ENCODE measurements around the gene MYH14. TPM values are rescaled to one million over a fixed set of nuclear protein-coding genes. Genes with fewer than 3 reads are reported as not detected.
"Not testable (repeated sequence)": the region's sequence is repeated elsewhere in the genome, so short reads cannot be mapped to it uniquely, and the experiment has no call there.

The MYH14 gene
- total RNA-seq, 1 experiment from 2014 or later, result not detected

DNA sequence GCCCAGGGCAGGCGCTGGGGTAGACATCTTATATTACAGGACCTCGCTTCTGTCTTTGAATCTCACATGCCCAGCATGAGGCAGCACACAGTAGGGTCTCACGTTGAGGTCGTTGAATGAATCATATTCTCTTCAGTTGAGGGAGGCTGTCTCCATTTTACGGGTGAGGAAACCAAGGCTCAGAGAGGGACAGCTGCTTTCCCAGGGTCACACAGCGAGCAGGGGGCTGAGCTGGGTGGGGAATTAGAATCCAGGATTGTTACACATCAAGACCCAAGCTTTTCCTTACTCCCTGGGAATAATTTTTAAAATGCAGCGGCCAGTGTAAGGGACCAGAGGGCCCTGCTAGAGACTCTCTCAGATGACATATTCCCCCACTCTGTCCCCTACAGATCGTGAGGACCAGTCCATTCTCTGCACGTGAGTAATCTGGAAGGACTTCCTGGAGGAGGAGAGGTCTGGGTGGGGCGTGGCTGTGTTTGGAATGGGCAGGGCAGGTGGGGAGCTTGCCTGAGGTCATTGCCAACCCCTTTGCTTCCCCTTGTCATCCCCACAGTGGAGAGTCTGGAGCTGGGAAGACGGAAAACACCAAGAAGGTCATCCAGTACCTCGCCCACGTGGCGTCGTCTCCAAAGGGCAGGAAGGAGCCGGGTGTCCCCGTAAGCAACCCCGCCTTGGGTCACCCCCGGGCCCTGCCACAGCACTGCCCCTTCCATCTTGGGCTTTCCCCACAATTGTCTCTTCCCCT is 19.4 kb downstream of the MYH14 start:
- intact Hi-C loops (cut with micrococcal nuclease), result no loop called here
- POLR2A ChIA-PET, result no interaction called here

GRCh38 chr19:50223439-50223716 is 20.0 kb downstream of the MYH14 start:
- POLR2A ChIA-PET, result no interaction called here
- Mint-ChIP-seq H3K9me3 (ENCODE audit: unreplicated experiment) (peaks cover 3% of the 10 kb centered on the region), H3K4me1 (ENCODE audit: insufficient read depth, unreplicated experiment) (no peaks in the 10 kb centered on the region), H3K27me3 (ENCODE audit: insufficient read depth, unreplicated experiment) (no peaks in the 10 kb centered on the region), H3K36me3 (ENCODE audit: insufficient read depth, unreplicated experiment) (no peaks in the 10 kb centered on the region), H3K27ac (ENCODE audit: low read depth, unreplicated experiment) (no peak overlapping the region), H3K4me3 (ENCODE audit: unreplicated experiment) (no peak overlapping the region)
- CTCF ChIA-PET, result no interaction called here
- no peak for TF ChIP-seq CTCF (IDR thresholded peaks at IDR 0.05; ENCODE audit: unreplicated experiment)
- no TSS peak for BruUV-seq (replicated peaks)
- DNase-seq (ENCODE audit: unreplicated experiment), result no peak
- intact Hi-C loops (cut with micrococcal nuclease), result no loop called here

More for the DNA sequence above, 19.4 kb downstream of the MYH14 start:
- no peaks in the 10 kb centered on the region for H3K9me3 Mint-ChIP-seq (ENCODE audit: unreplicated experiment)
- H3K36me3 Mint-ChIP-seq (ENCODE audit: insufficient read depth, unreplicated experiment), result no peaks in the 10 kb centered on the region
- H3K4me1 Mint-ChIP-seq (ENCODE audit: insufficient read depth, unreplicated experiment), result no peaks in the 10 kb centered on the region
- H3K27me3 Mint-ChIP-seq (ENCODE audit: insufficient read depth, unreplicated experiment), result no peaks in the 10 kb centered on the region
- H3K4me3 Mint-ChIP-seq (ENCODE audit: unreplicated experiment), result no peak overlapping the region
- no peak for DNase-seq (ENCODE audit: unreplicated experiment)
- CTCF ChIA-PET, result no interaction called here
- H3K27ac Mint-ChIP-seq (ENCODE audit: low read depth, unreplicated experiment), result no peak overlapping the region
- TF ChIP-seq CTCF (IDR thresholded peaks at IDR 0.05; ENCODE audit: unreplicated experiment), result no peak
- no TSS peak for BruUV-seq (replicated peaks)

GRCh38 chr19:50224986-50225747 is 21.7 kb downstream of the MYH14 start:
- Mint-ChIP-seq H3K4me3 (ENCODE audit: unreplicated experiment) (no peak overlapping the region), H3K36me3 (ENCODE audit: insufficient read depth, unreplicated experiment) (no peaks in the 10 kb centered on the region), H3K27ac (ENCODE audit: low read depth, unreplicated experiment) (no peak overlapping the region), H3K9me3 (ENCODE audit: unreplicated experiment) (peaks cover 16% of the 10 kb centered on the region), H3K4me1 (ENCODE audit: insufficient read depth, unreplicated experiment) (no peaks in the 10 kb centered on the region), H3K27me3 (ENCODE audit: insufficient read depth, unreplicated experiment) (no peaks in the 10 kb centered on the region)
- ChIA-PET CTCF (no interaction called here), POLR2A (no interaction called here)
- no TSS peak for BruUV-seq (replicated peaks)
- no peak for TF ChIP-seq CTCF (IDR thresholded peaks at IDR 0.05; ENCODE audit: unreplicated experiment)
- intact Hi-C loops (cut with micrococcal nuclease), result no loop called here
- DNase-seq (ENCODE audit: unreplicated experiment), result no peak

DNA sequence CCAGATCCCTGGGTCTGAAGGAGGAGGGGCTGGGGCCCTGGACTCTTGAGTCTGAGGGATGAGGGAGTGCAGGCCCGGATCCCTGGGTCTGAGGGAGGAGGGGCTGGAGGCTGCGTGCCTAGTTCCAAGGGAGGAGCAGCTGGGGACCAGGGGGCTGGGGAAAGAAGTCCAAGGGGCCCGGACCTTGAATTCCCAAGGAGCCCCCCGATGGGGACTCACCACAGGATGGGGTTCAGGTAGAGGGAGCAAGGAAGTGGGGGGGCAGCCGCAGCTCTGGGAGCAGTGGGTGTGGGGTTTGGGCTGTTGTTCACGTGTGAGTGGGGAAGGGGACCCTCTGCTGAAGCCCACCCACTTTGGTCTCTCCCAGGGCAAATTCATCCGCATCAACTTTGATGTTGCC is 23.1 kb downstream of the MYH14 start:
- Mint-ChIP-seq H3K27ac (ENCODE audit: low read depth, unreplicated experiment) (no peak overlapping the region), H3K9me3 (ENCODE audit: unreplicated experiment) (peaks cover 16% of the 10 kb centered on the region), H3K27me3 (ENCODE audit: insufficient read depth, unreplicated experiment) (no peaks in the 10 kb centered on the region), H3K4me1 (ENCODE audit: insufficient read depth, unreplicated experiment) (no peaks in the 10 kb centered on the region), H3K4me3 (ENCODE audit: unreplicated experiment) (no peak overlapping the region), H3K36me3 (ENCODE audit: insufficient read depth, unreplicated experiment) (no peaks in the 10 kb centered on the region)
- intact Hi-C loops (cut with micrococcal nuclease), result no loop called here
- DNase-seq (ENCODE audit: unreplicated experiment), result no peak
- POLR2A ChIA-PET, result interaction anchor here (0.7 kb wide), 1 partner anchor 330 kb away, joined by 3 read pairs; no protein-coding TSS in a partner anchor
- TF ChIP-seq CTCF (IDR thresholded peaks at IDR 0.05; ENCODE audit: unreplicated experiment), result no peak
- CTCF ChIA-PET, result no interaction called here
- no TSS peak for BruUV-seq (replicated peaks)

- not testable (repeated sequence) for BruUV-seq (replicated peaks); H3K27ac Mint-ChIP-seq (ENCODE audit: low read depth, unreplicated experiment); H3K4me1 Mint-ChIP-seq (ENCODE audit: insufficient read depth, unreplicated experiment)
These were observed 24.7 kb downstream of the MYH14 start for GRCh38 chr19:50228153-50228552.

More at GRCh38 chr19:50228153-50228552, 24.7 kb downstream of the MYH14 start:
- CTCF ChIA-PET; DNase-seq (ENCODE audit: unreplicated experiment); H3K27me3 Mint-ChIP-seq (ENCODE audit: insufficient read depth, unreplicated experiment); H3K4me3 Mint-ChIP-seq (ENCODE audit: unreplicated experiment); POLR2A ChIA-PET; H3K36me3 Mint-ChIP-seq (ENCODE audit: insufficient read depth, unreplicated experiment); intact Hi-C loops (cut with micrococcal nuclease): not testable (repeated sequence)
- H3K9me3 Mint-ChIP-seq (ENCODE audit: unreplicated experiment), result peaks cover 16% of the 10 kb centered on the region
